Hepatocyte (in vitro differentiated cells): ENCODE results near the gene TSNAX. TPM values are rescaled to one million over a fixed set of nuclear protein-coding genes. Genes with fewer than 3 reads are reported as not detected.

Experiments used
- DNase-seq: peaks from one replicate; pipeline ENCODE4 v3.0.0-alpha.2; 2016; ENCODE audit warnings: low spot score
- H2AFZ ChIP-seq: fragments of 200-600 bp; sonication (generic); 2 replicates; pipeline ENCODE4 v1.6.0; 2016; ENCODE audit warnings: antibody characterized with exemption, mild to moderate bottlenecking
- H3K27ac ChIP-seq: fragments of 200-600 bp; sonication (generic); 2 replicates; pipeline ENCODE4 v1.5.1; 2016; ENCODE audit warnings: mild to moderate bottlenecking
- H3K27me3 ChIP-seq: fragments of 200-600 bp; sonication (generic); 2 replicates; pipeline ENCODE4 v1.6.1; 2016
- H3K36me3 ChIP-seq: fragments of 200-600 bp; sonication (generic); replicated peaks from 2 replicates; pipeline ENCODE4 v1.5.1; 2016; ENCODE audit warnings: low read depth; ENCODE audit not compliant: insufficient read depth
- H3K4me1 ChIP-seq: fragments of 200-600 bp; sonication (generic); 2 replicates; pipeline ENCODE4 v1.5.1; 2016; ENCODE audit warnings: mild to moderate bottlenecking, moderate library complexity; ENCODE audit not compliant: insufficient read depth
- H3K4me2 ChIP-seq: fragments of 200-600 bp; sonication (generic); 2 replicates; pipeline ENCODE4 v1.6.0; 2016
- H3K4me3 ChIP-seq: fragments of 200-600 bp; sonication (generic); 2 replicates; pipeline ENCODE4 v1.5.1; 2016; ENCODE audit warnings: mild to moderate bottlenecking
- H3K79me2 ChIP-seq: fragments of 200-600 bp; sonication (generic); 2 replicates; pipeline ENCODE4 v1.6.0; 2017; ENCODE audit warnings: mild to moderate bottlenecking
- H3K9me2 ChIP-seq: fragments of 200-600 bp; sonication (generic); replicated peaks from 2 replicates; pipeline ENCODE4 v1.6.0; 2017; ENCODE audit warnings: mild to moderate bottlenecking; ENCODE audit not compliant: insufficient read depth
- H3K9me3 ChIP-seq: fragments of 200-600 bp; sonication (generic); 2 replicates; pipeline ENCODE4 v1.5.1; 2016; ENCODE audit warnings: low read depth, mild to moderate bottlenecking
- H4K20me1 ChIP-seq: fragments of 200-600 bp; sonication (generic); 2 replicates; pipeline ENCODE4 v1.6.0; 2016; ENCODE audit warnings: mild to moderate bottlenecking; ENCODE audit not compliant: insufficient read depth, poor library complexity, severe bottlenecking
- CTCF ChIP-seq: fragments of 200-600 bp; sonication (generic); IDR thresholded peaks from 2 replicates; pipeline ENCODE4 v1.5.1; 2016; ENCODE audit warnings: antibody characterized with exemption, mild to moderate bottlenecking; ENCODE audit not compliant: poor library complexity
- EZH2 ChIP-seq: fragments of 200-600 bp; sonication (generic); IDR thresholded peaks from 2 replicates; pipeline ENCODE4 v1.6.1; 2016; ENCODE audit warnings: antibody characterized with exemption, mild to moderate bottlenecking, borderline replicate concordance
- EZH2phosphoT487 ChIP-seq: fragments of 200-600 bp; sonication (generic); IDR thresholded peaks from one replicate; pipeline ENCODE4 v1.6.1; 2018; ENCODE audit warnings: antibody characterized with exemption, mild to moderate bottlenecking, low read depth, moderate library complexity; ENCODE audit not compliant: unreplicated experiment, severe bottlenecking
- WGBS: methylation state at CpG from one replicate; pipeline ENCODE4 v1.1.6; 2016; ENCODE audit warnings: low lambda C conversion rate; ENCODE audit errors: missing lambda C conversion rate; 5-methylcytosine and 5-hydroxymethylcytosine counted together
- polyA plus RNA-seq: library from polyadenylated mRNA; unstranded; fragments of >200 nt; fragmentation: Nextera tagmentation; extraction: Ambion mirVana; gene quantifications from 2 replicates; pipeline ENCODE4 v1.2.1, GENCODE V29; 2016
- total RNA-seq: library from RNA; depleted of rRNA; stranded (reverse); fragments of >200 nt; gene quantifications from 2 replicates; pipeline ENCODE4 v1.2.3, GENCODE V29; 2014

Gene TSNAX
- total and polyA plus RNA-seq, 2 experiments from 2014 or later = 26.8 to 42.2 TPM

DNA sequence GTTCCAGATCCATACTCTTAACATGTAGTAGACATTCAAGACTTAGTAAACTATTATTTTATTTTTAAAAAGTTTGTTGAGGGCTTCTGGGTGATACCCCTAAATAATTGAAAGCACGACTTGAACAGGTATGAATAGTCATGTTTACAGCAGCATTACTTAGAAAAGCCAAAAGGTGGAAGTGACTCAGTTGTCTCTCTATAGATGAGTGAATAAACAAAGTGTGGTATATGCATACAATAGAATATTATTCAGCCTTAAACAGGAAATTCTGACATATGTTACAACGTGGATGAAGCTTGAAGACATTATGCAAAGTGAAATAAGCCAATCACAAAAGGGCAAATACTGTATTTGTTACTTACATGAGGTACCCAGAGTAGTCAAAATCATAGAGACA, 26.5 kb downstream of the TSNAX start:
- H4K20me1 ChIP-seq = no peaks in the 10 kb centered on the region
- no peak for DNase-seq

GRCh38 chr1:231557411-231557810, 28.9 kb downstream of the TSNAX start:
- H3K27ac ChIP-seq = no peak overlapping the region
- DNase-seq = no peak
- TF ChIP-seq EZH2 (no peak), EZH2phosphoT487 (no peak), CTCF (no peak)
- no peak overlapping the region for H2AFZ ChIP-seq
- H3K4me2 ChIP-seq = no peak overlapping the region
- no peaks in the 10 kb centered on the region for H3K4me1 ChIP-seq
- WGBS = 90% methylated on average over 1 of the region's 1 CpG
- H3K36me3 ChIP-seq = no peaks in the 10 kb centered on the region
- peaks cover 7% of the 10 kb centered on the region for H3K79me2 ChIP-seq
- H3K4me3 ChIP-seq = no peak overlapping the region
- H3K9me3 ChIP-seq = no peaks in the 10 kb centered on the region
- H3K9me2 ChIP-seq = no peaks in the 10 kb centered on the region
- H4K20me1 ChIP-seq = no peaks in the 10 kb centered on the region
- no peaks in the 10 kb centered on the region for H3K27me3 ChIP-seq

More for the DNA sequence above, 26.5 kb downstream of the TSNAX start:
- no peaks in the 10 kb centered on the region for H3K27me3 ChIP-seq
- TF ChIP-seq CTCF = no peak
- TF ChIP-seq EZH2 = no peak
- TF ChIP-seq EZH2phosphoT487 = no peak
- H3K4me1 ChIP-seq = no peaks in the 10 kb centered on the region
- H3K9me2 ChIP-seq = no peaks in the 10 kb centered on the region
- H3K27ac ChIP-seq = no peak overlapping the region
- no peak overlapping the region for H3K4me2 ChIP-seq
- H3K9me3 ChIP-seq = no peaks in the 10 kb centered on the region
- no peak overlapping the region for H2AFZ ChIP-seq
- peaks cover 16% of the 10 kb centered on the region for H3K79me2 ChIP-seq
- no peaks in the 10 kb centered on the region for H3K36me3 ChIP-seq
- WGBS = 93% methylated on average over 2 of the region's 2 CpGs
- H3K4me3 ChIP-seq = no peak overlapping the region

DNA sequence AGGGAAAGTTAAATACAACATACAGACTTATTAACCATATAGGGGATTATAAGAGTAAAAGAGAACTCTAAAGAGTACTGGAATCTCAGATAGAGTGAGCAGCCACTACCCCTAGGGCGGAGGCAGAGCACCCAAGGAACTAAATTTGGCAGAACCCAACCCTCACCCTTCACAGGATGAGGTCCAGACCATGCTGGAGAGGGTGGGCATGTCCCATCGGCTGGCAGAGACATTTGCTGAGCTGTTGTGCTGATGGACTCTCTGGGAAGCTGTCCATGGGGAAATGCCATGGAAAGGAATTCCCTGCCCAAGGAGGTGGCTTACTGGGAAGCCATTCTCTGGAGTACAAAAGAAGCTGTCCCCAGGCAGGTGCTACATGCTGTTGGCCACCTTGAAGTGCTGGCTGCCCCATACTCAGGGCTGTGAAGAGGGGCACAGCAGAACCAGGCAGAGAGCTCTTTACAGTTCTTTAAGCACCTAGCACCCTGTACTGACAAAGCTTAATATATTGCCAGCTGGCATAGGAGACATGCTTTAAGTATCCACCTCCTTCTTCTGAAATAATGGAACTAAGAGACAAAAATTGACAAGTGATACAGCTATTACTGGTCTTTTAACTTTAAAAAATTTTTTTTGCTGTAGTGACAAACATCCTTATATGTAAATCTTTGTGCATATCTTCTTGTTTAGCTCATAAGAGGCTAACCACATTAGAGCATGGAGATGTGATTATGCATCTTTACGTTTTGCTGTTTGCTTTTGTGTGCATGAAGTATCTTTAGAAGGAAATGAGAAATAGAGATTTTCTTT, 29.6 kb downstream of the TSNAX start:
- DNase-seq = no peak
- Histone ChIP-seq H4K20me1 (no peaks in the 10 kb centered on the region), H3K4me2 (no peak overlapping the region), H3K36me3 (no peaks in the 10 kb centered on the region), H3K4me3 (no peak overlapping the region), H3K27me3 (no peaks in the 10 kb centered on the region), H3K9me2 (no peaks in the 10 kb centered on the region), H3K27ac (no peak overlapping the region), H3K9me3 (no peaks in the 10 kb centered on the region), H2AFZ (no peak overlapping the region), H3K79me2 (peaks cover 4% of the 10 kb centered on the region), H3K4me1 (no peaks in the 10 kb centered on the region)
- TF ChIP-seq EZH2 (no peak), CTCF (no peak), EZH2phosphoT487 (no peak)
- WGBS = 92% methylated on average over 3 of the region's 3 CpGs
